IMR-90 (cell line): ENCODE results near the gene BTF3. TPM values are rescaled to one million over a fixed set of nuclear protein-coding genes. Genes with fewer than 3 reads are reported as not detected.

Experiments used
- ATAC-seq: fragments of 200-7000 bp; cut with Tn5 transposase; 2 replicates; pipeline ENCODE4 v1.9.1; 2020; ENCODE audit warnings: low read depth, mild to moderate bottlenecking, moderate library complexity
- BruUV-seq: library from RNA; stranded (reverse); fragments of 400-500 nt; replicated peaks from 2 replicates; lab custom pipeline; 2021; lab: Mats Ljungman, UMichigan
- CTCF ChIA-PET: fragments of 300-600 bp; formaldehyde crosslinking; extraction: SDS; loops from one replicate; lab custom pipeline; 2021; ENCODE audit warnings: antibody characterized with exemption; lab: Yijun Ruan, JAX
- POLR2A ChIA-PET: fragments of 300-600 bp; sonication (Branson Sonifier 250); formaldehyde crosslinking; loops from one replicate; lab custom pipeline; 2022; ENCODE audit warnings: antibody characterized with exemption; ENCODE audit not compliant: unreplicated experiment; lab: Charles Lee
- DNase-seq: peaks from one replicate; pipeline ENCODE4 v3.0.0; 2013
- H2AFZ ChIP-seq: replicated peaks from 2 replicates; pipeline ENCODE3; 2013; ENCODE audit warnings: low read length, mild to moderate bottlenecking; ENCODE audit not compliant: poor library complexity
- H2AK5ac ChIP-seq: 2 replicates; pipeline ENCODE4 v1.6.1; 2013; ENCODE audit warnings: low read depth, low read length, inconsistent platforms
- H2AK9ac ChIP-seq: replicated peaks from 2 replicates; pipeline ENCODE3; 2013; ENCODE audit warnings: mild to moderate bottlenecking, low read depth, low read length, moderate library complexity; ENCODE audit not compliant: poor library complexity
- H2BK120ac ChIP-seq: 2 replicates; pipeline ENCODE4 v1.6.1; 2013; ENCODE audit warnings: low read depth, low read length, inconsistent platforms
- H2BK15ac ChIP-seq: 3 replicates; pipeline ENCODE4 v1.6.1; 2013; ENCODE audit warnings: low read depth, low read length, inconsistent platforms
- H2BK20ac ChIP-seq: 2 replicates; pipeline ENCODE4 v1.6.1; 2013; ENCODE audit warnings: low read depth, mild to moderate bottlenecking, inconsistent platforms, low read length, moderate library complexity
- H2BK5ac ChIP-seq: 2 replicates; pipeline ENCODE4 v1.6.1; 2013; ENCODE audit warnings: mild to moderate bottlenecking, low read depth, low read length, inconsistent platforms; ENCODE audit not compliant: poor library complexity, severe bottlenecking
- H3K14ac ChIP-seq: replicated peaks from 2 replicates; pipeline ENCODE4 v1.6.1; 2013; ENCODE audit warnings: low read depth, low read length, inconsistent platforms
- H3K18ac ChIP-seq: 2 replicates; pipeline ENCODE4 v1.6.1; 2013; ENCODE audit warnings: low read depth, low read length, control low read depth
- H3K23ac ChIP-seq: 2 replicates; pipeline ENCODE4 v1.6.1; 2013; ENCODE audit warnings: low read depth, low read length, inconsistent platforms
- H3K27ac ChIP-seq: 2 replicates; pipeline ENCODE4 v1.5.1; 2013; ENCODE audit warnings: mild to moderate bottlenecking, control low read depth, low read length; ENCODE audit not compliant: insufficient read depth
- H3K27me3 ChIP-seq: 2 replicates; pipeline ENCODE4 v1.6.1; 2013; ENCODE audit warnings: low read length; ENCODE audit not compliant: control insufficient read depth, insufficient read depth
- H3K36me3 ChIP-seq: 2 replicates; pipeline ENCODE4 v1.6.1; 2013; ENCODE audit warnings: low read length, mixed read lengths; ENCODE audit not compliant: control insufficient read depth, insufficient read depth
- H3K4ac ChIP-seq: 2 replicates; pipeline ENCODE4 v1.6.1; 2013; ENCODE audit warnings: low read depth, low read length, inconsistent platforms
- H3K4me1 ChIP-seq: 2 replicates; pipeline ENCODE4 v1.6.1; 2013; ENCODE audit warnings: low read length, mixed read lengths; ENCODE audit not compliant: control insufficient read depth, insufficient read depth
- H3K4me2 ChIP-seq: 2 replicates; pipeline ENCODE4 v1.6.1; 2013; ENCODE audit warnings: low read depth, mild to moderate bottlenecking, control low read depth, low read length, moderate library complexity
- H3K4me3 ChIP-seq: 2 replicates; pipeline ENCODE4 v1.5.1; 2013; ENCODE audit warnings: low read depth, mild to moderate bottlenecking, control low read depth, low read length, moderate library complexity; ENCODE audit not compliant: insufficient read depth
- H3K56ac ChIP-seq: 2 replicates; pipeline ENCODE4 v1.6.1; 2013; ENCODE audit warnings: low read length, inconsistent platforms; ENCODE audit not compliant: insufficient read depth; ENCODE audit errors: extremely low read depth
- H3K79me1 ChIP-seq, 2 experiments: 2 replicates each; pipeline ENCODE4 v1.6.1; 2013; ENCODE audit warnings: low read length in 2 of 2, inconsistent platforms in 1 of 2, low read depth in 1 of 2
- H3K9ac ChIP-seq: 2 replicates; pipeline ENCODE4 v1.6.1; 2013; ENCODE audit warnings: low read depth, low read length, control low read depth
- H3K9me1 ChIP-seq: 2 replicates; pipeline ENCODE4 v1.6.1; 2013; ENCODE audit warnings: low read length, inconsistent platforms; ENCODE audit not compliant: insufficient read depth
- H3K9me3 ChIP-seq: 2 replicates; pipeline ENCODE4 v1.6.1; 2013; ENCODE audit warnings: low read length; ENCODE audit not compliant: control insufficient read depth, insufficient read depth
- H4K20me1 ChIP-seq: 2 replicates; pipeline ENCODE4 v1.6.1; 2013; ENCODE audit warnings: low read length, inconsistent platforms; ENCODE audit not compliant: insufficient read depth
- H4K5ac ChIP-seq: 2 replicates; pipeline ENCODE4 v1.6.1; 2013; ENCODE audit warnings: mild to moderate bottlenecking, low read depth, low read length, control low read depth
- H4K8ac ChIP-seq, 2 experiments: 2 replicates each; pipeline ENCODE4 v1.6.1; 2013; ENCODE audit warnings: low read depth in 2 of 2, low read length in 2 of 2, control low read depth in 1 of 2, inconsistent platforms in 1 of 2
- H4K91ac ChIP-seq: 2 replicates; pipeline ENCODE4 v1.6.1; 2013; ENCODE audit warnings: low read depth, low read length, inconsistent platforms; ENCODE audit not compliant: insufficient read depth
- BHLHE40 ChIP-seq: fragments of 150-350 bp; IDR thresholded peaks from 2 replicates; pipeline ENCODE4 v1.6.1; 2016; ENCODE audit warnings: mild to moderate bottlenecking, low read depth, low read length
- CEBPB ChIP-seq: IDR thresholded peaks from 2 replicates; pipeline ENCODE4 v1.6.1; 2012; ENCODE audit warnings: low read depth, low read length, improper control_type of control experiment
- CHD1 ChIP-seq: IDR thresholded peaks from 2 replicates; pipeline ENCODE4 v1.6.1; 2012; ENCODE audit warnings: low read depth, low read length, improper control_type of control experiment
- CTCF ChIP-seq: conservative IDR thresholded peaks from 2 replicates; pipeline ENCODE4 v1.5.1; 2012; ENCODE audit warnings: mild to moderate bottlenecking, low read depth, low read length, improper control_type of control experiment
- ELK1 ChIP-seq: fragments of 150-350 bp; IDR thresholded peaks from 2 replicates; pipeline ENCODE4 v1.6.1; 2016; ENCODE audit warnings: low read depth, mild to moderate bottlenecking, low read length, moderate library complexity, borderline replicate concordance
- FOS ChIP-seq: fragments of 150-350 bp; IDR thresholded peaks from 2 replicates; pipeline ENCODE4 v1.6.1; 2016; ENCODE audit warnings: low read depth, low read length
- MAFK ChIP-seq: IDR thresholded peaks from 2 replicates; pipeline ENCODE4 v1.6.1; 2012; ENCODE audit warnings: low read depth, low read length, improper control_type of control experiment
- MAZ ChIP-seq: IDR thresholded peaks from 2 replicates; pipeline ENCODE4 v1.6.1; 2012; ENCODE audit warnings: low read depth, mild to moderate bottlenecking, low read length, improper control_type of control experiment, moderate library complexity, borderline replicate concordance
- MXI1 ChIP-seq: IDR thresholded peaks from 2 replicates; pipeline ENCODE4 v1.6.1; 2012; ENCODE audit warnings: low read depth, mild to moderate bottlenecking, low read length, moderate library complexity, borderline replicate concordance
- NFE2L2 ChIP-seq: fragments of 150-350 bp; IDR thresholded peaks from 2 replicates; pipeline ENCODE4 v1.6.1; 2016; ENCODE audit warnings: low read depth, mild to moderate bottlenecking, low read length
- POLR2A ChIP-seq: IDR thresholded peaks from 2 replicates; pipeline ENCODE4 v1.6.1; 2012; ENCODE audit warnings: mild to moderate bottlenecking, low read depth, low read length
- RAD21 ChIP-seq: IDR thresholded peaks from 2 replicates; pipeline ENCODE4 v1.6.1; 2012; ENCODE audit warnings: low read length, improper control_type of control experiment
- RCOR1 ChIP-seq: IDR thresholded peaks from 2 replicates; pipeline ENCODE4 v1.6.1; 2012; ENCODE audit warnings: mild to moderate bottlenecking, low read length, improper control_type of control experiment; ENCODE audit not compliant: insufficient replicate concordance
- RFX5 ChIP-seq: IDR thresholded peaks from 2 replicates; pipeline ENCODE4 v1.8.0; 2012; ENCODE audit warnings: low read depth, mild to moderate bottlenecking, low read length, moderate library complexity
- SMC3 ChIP-seq: fragments of 150-350 bp; IDR thresholded peaks from 2 replicates; pipeline ENCODE4 v1.6.1; 2016; ENCODE audit warnings: low read depth, mild to moderate bottlenecking, antibody characterized with exemption, low read length, moderate library complexity
- USF2 ChIP-seq: fragments of 150-350 bp; IDR thresholded peaks from 2 replicates; pipeline ENCODE4 v1.6.1; 2017; ENCODE audit warnings: mild to moderate bottlenecking, antibody characterized with exemption, low read length, low read depth
- WGBS, 2 experiments: methylation state at CpG; one replicate each; pipeline versions ENCODE4 v1.1.5 to v1.1.7; 2013; ENCODE audit warnings: missing lambda C conversion rate in 2 of 2; ENCODE audit not compliant: insufficient read length in 1 of 2; ENCODE audit errors: extremely low coverage in 2 of 2; 5-methylcytosine and 5-hydroxymethylcytosine counted together
- dilution Hi-C: fragments of 300-500 bp; cut with HindIII; formaldehyde crosslinking; loops from one replicate; pipeline ENCODE4 v1.14.3; 2018; ENCODE audit warnings: low sequenced_read_pairs; ENCODE audit not compliant: unreplicated experiment
- in situ Hi-C: fragments of 300-500 bp; cut with MboI; formaldehyde crosslinking; loops from 3 replicates; pipeline ENCODE4 v1.14.3; 2019; ENCODE audit warnings: low sequenced_read_pairs, inconsistent platforms, mixed read lengths
- intact Hi-C: fragments of 100-400 bp; cut with micrococcal nuclease; formaldehyde crosslinking; loops from 2 replicates; pipeline ENCODE4 v1.10.0; 2022
- polyA plus RNA-seq, 3 experiments: library from polyadenylated mRNA; depleted of rRNA; stranded (reverse); fragments of >200 nt; gene quantifications; 2 replicates each; pipeline ENCODE4 v1.2.3, GENCODE V29; 2012; ENCODE audit warnings: low replicate concordance in 1 of 3
- total RNA-seq: library from RNA; depleted of rRNA; stranded (reverse); fragments of >200 nt; gene quantifications from 2 replicates; pipeline ENCODE4 v1.2.3, GENCODE V29; 2012

BTF3 gene
- total and polyA plus RNA-seq, 2 of the 4 experiments (the other 2 are of a cell fraction), result 225 to 443 TPM

GRCh38 chr5:73460133-73460532 is 38.1 kb upstream of the BTF3 start:
- intact Hi-C loops, result no loop called here
- in situ Hi-C loops, result no loop called here
- H4K8ac ChIP-seq, result no peak overlapping the region

More at GRCh38 chr5:73460133-73460532, 38.1 kb upstream of the BTF3 start:
- no peak overlapping the region for H3K9ac ChIP-seq
- no peak overlapping the region for H3K14ac ChIP-seq
- H3K4me1 ChIP-seq, result no peaks in the 10 kb centered on the region
- no peak overlapping the region for H3K18ac ChIP-seq
- no peak overlapping the region for H2BK5ac ChIP-seq
- ChIA-PET CTCF (interaction anchor here (1.0 kb wide), 1 partner anchor 9 kb away, joined by 3 read pairs; no protein-coding TSS in a partner anchor), POLR2A (no interaction called here)
- H3K23ac ChIP-seq, result no peak overlapping the region
- BruUV-seq, result no TSS peak
- ATAC-seq (no peak), DNase-seq (no peak)
- H4K91ac ChIP-seq, result no peak overlapping the region
- H3K27ac ChIP-seq, result no peak overlapping the region
- TF ChIP-seq MAZ (no peak), FOS (no peak), BHLHE40 (no peak), USF2 (no peak), ELK1 (no peak), RAD21 (no peak), MXI1 (no peak), SMC3 (no peak), NFE2L2 (no peak), RFX5 (no peak), MAFK (no peak), CEBPB (no peak), POLR2A (no peak), CHD1 (no peak), RCOR1 (no peak), CTCF (no peak)
- no peaks in the 10 kb centered on the region for H3K36me3 ChIP-seq
- H3K4me2 ChIP-seq, result no peak overlapping the region
- H3K4me3 ChIP-seq, result no peak overlapping the region
- no peak overlapping the region for H4K5ac ChIP-seq
- H3K27me3 ChIP-seq, result peaks cover 3% of the 10 kb centered on the region
- no peaks in the 10 kb centered on the region for H3K9me1 ChIP-seq
- H4K20me1 ChIP-seq, result no peaks in the 10 kb centered on the region
- H2AK5ac ChIP-seq, result no peak overlapping the region
- H2AFZ ChIP-seq, result no peak overlapping the region
- H3K9me3 ChIP-seq, result no peaks in the 10 kb centered on the region
- dilution Hi-C loops, result no loop called here
- H3K79me1 ChIP-seq, result no peaks in the 10 kb centered on the region
- no peak overlapping the region for H3K4ac ChIP-seq
- H2BK15ac ChIP-seq, result no peak overlapping the region
- H3K56ac ChIP-seq, result no peak overlapping the region
- no peak overlapping the region for H2AK9ac ChIP-seq
- H2BK20ac ChIP-seq, result no peak overlapping the region
- no peak overlapping the region for H2BK120ac ChIP-seq
- WGBS, 2 experiments, result no CpG with 5 or more reads among the region's 1 CpG
